Astrocyte of the hippocampus (primary cell): ENCODE results near the gene PAPPA2.
"Not testable (repeated sequence)": the region's sequence is repeated elsewhere in the genome, so short reads cannot be mapped to it uniquely, and the experiment has no call there.

Experiments used
- DNase-seq: peaks from one replicate; pipeline ENCODE4 v3.0.0; 2011; ENCODE audit warnings: low read depth, low spot score

Gene PAPPA2

DNA sequence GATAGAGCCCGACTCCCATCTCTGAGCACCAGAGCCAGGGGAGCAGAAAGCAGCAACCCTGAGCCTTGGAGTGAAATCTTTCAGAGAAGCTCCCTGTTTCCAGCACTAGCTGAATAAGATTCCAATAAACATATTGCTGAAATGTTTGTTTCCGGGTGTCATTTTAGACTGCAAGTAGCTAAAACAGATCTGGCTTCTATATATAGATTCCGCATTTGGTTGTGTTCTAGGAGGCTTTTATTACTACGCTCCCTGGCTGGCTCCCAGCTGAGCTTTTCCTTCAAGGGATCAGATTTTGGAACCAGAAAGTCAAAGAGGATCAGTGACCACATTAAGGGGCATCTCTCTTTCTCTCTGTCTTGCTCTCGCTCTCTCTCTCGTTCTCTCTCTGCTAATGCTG is 88.2 kb downstream of the PAPPA2 start:
- no peak for DNase-seq

DNA sequence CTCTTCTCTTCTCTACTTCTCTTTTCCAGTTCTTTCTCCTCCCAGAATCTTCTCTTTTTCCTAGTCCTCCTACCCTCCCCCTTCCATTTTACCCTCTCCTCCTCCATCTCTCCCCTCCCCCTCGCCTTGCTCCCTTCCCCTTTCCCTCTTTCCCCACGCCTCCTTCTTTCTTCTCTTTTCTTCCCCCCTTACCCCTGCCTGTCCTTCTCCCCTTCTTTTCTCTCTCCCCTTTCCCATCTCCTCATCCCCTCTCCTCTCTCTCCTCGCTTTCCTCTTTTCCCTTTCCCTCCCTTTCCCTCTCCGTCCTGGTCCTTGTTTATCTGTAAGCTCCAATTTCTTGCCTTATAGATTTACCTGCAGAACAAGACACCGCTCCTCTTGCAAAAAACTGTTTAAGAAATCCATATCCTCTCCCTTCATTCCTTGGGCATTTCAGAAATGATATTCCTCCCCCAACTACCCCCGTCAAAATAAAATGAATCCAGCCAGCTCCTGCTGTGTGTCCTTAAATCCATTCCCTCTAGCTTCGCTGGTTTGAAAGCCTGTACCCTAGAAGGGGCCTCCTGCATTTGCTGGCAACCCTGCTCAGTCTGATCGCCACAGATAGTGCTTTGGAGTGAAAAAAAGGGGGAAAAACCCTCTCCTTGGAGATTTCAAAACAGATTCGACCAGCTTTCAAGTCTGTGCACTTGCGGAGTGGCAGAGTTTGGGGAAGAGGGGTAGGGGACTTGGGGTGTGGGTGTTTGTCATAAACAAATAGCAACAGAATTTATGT is 89.4 kb downstream of the PAPPA2 start:
- peak; percentile 25 for DNase-seq

DNA sequence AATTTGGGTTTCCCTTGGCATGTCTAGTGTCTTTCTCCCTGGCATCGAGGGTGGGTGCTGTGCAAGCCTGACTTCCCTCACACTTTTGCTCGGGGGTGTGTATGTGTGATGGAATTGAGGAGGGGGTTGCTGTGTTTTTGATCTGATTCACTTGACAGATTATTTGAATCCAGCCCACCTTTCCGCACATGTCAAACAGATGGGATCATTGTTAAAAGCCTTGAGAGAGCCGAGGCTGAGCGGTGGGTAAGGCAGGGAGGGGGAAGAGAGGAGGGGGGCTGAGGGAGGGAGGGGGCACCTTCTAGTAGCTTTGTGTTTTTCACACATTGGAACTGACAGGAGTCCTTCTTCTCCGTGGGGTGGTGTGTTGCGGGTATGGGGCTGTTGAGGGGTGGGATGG is 90.0 kb downstream of the PAPPA2 start:
- no peak for DNase-seq

- DNase-seq = no peak
Observed at GRCh38 chr1:176556288-176556687, 93.3 kb downstream of the PAPPA2 start.

GRCh38 chr1:176557543-176558258 is 94.7 kb downstream of the PAPPA2 start:
- DNase-seq = no peak

- DNase-seq = no peak
Observed at GRCh38 chr1:176558561-176558960, 95.6 kb downstream of the PAPPA2 start.

GRCh38 chr1:176559474-176559873 is 96.5 kb downstream of the PAPPA2 start:
- DNase-seq = no peak

GRCh38 chr1:176559878-176560277 is 96.9 kb downstream of the PAPPA2 start:
- DNase-seq = peak; percentile 88

DNA sequence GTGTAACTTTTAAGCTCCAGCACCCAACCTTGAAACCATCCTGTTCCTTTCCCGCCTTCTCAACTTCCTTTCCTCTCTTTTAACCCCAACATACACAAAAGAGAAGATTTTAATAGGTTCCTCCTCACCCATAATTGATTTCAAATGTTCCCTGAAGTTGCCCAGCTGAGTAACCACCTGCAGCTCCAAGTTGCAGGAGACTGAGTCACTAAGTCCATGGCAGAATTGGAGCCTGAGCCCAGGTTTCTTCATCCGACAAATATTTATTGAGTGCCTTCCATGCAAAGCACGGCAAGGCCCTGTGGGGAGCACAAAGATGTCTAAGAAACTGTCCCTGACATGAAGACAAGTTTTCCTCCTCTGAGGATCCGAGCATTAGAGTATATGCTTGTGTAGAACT is 97.7 kb downstream of the PAPPA2 start:
- peak; percentile 7 for DNase-seq

- DNase-seq = not testable (repeated sequence)
Observed at GRCh38 chr1:176561761-176562160, 98.8 kb downstream of the PAPPA2 start.

- DNase-seq = peak; percentile 50
Observed at GRCh38 chr1:176566004-176566975, 103.3 kb downstream of the PAPPA2 start.

DNA sequence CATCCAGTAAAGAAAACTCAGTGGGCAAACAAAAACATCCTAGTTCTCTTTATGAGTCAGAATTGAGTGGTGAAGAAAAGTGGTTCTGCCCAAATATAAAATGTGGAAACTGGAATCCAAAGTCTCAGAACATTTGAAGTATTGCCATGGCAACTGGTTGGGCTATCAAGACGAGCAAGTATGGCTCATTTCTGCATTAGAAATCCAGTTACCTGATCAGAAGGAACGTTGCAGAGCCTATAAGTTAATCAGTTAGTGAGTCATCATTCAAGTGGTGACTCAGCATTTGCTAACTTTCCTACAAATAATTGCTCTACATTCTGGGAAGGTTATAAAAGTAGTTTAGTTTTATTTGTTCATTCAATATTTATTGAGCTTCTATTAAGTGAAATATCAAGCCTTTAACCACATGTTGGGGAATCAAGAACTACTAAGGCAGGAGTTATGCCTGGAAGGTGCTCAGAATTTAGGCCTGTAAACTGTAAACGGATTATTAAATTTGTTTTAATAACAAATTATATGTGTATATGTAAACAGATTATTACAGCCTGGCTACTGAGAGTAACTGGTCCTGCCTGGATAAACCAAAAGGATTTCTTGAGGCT is 104.3 kb downstream of the PAPPA2 start:
- DNase-seq = peak; percentile 62

- DNase-seq = no peak
Observed at GRCh38 chr1:176568185-176568584, 105.2 kb downstream of the PAPPA2 start.

- DNase-seq = no peak
Observed at GRCh38 chr1:176574756-176575155, 111.8 kb downstream of the PAPPA2 start.

GRCh38 chr1:176575991-176576390 is 113.0 kb downstream of the PAPPA2 start:
- DNase-seq = no peak

- no peak for DNase-seq
Observed at GRCh38 chr1:176576670-176577069, 113.7 kb downstream of the PAPPA2 start.

GRCh38 chr1:176577646-176578197 is 114.7 kb downstream of the PAPPA2 start:
- DNase-seq = no peak

DNA sequence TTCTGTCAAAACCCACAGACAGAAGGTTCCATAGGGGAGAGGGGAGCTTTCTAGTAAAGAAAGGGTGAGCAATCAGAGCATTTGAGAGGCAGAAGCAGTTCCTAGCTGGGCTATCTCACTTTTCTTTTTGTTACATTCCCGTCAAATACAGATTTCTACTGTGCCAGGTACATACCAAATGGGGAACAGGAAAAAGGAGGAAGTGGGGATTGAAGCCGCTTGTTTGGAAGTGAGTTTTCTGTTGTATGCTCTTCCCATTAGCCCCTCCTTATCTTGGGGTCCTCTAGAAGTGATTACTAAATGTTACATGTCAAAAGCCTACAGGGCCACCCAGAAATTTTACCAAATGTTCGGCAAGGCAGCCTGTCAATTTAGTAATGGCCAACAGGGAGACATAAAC is 116.1 kb downstream of the PAPPA2 start:
- no peak for DNase-seq

DNA sequence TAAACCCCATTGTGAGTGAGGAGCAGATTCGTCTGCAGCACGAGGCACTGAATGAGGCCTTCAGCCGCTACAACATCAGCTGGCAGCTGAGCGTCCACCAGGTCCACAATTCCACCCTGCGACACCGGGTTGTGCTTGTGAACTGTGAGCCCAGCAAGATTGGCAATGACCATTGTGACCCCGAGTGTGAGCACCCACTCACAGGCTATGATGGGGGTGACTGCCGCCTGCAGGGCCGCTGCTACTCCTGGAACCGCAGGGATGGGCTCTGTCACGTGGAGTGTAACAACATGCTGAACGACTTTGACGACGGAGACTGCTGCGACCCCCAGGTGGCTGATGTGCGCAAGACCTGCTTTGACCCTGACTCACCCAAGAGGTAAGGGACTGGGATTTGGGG is 132.2 kb downstream of the PAPPA2 start:
- no peak for DNase-seq

DNA sequence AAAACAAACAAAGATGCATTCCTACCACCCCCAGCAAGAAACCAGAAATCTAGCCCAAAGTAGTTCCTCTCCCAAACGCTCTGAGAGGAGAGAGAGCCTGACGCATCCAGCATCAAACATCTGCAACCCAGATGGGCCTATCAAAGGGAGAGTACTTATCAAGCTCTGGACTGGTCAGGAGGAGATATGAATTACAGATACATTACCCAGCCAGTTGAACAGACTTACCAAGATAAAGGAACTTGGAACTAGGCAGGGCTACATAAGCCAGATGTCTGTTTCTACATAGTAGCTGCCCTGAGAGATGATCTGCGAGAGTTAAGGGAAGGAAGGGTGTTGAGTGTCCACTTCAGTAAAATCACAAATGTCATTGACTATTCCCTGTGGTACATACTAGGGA is 138.4 kb downstream of the PAPPA2 start:
- no peak for DNase-seq

- peak; percentile 46 for DNase-seq
Observed at GRCh38 chr1:176602388-176603004, 139.5 kb downstream of the PAPPA2 start.
